RWPE1 (cell line): Measurements from ENCODE around the gene MRPS16.
A peak's percentile ranks its signal among the peaks of the same experiment; 100 is the strongest.

Source experiments
- CTCF ChIA-PET: fragments of 350-600 bp; sonication (Branson Sonifier 250); formaldehyde crosslinking; extraction: SDS; loops from one replicate; lab custom pipeline; 2021; lab: Yijun Ruan, JAX
- POLR2A ChIA-PET: fragments of 400-600 bp; formaldehyde crosslinking; extraction: SDS; loops from one replicate; lab custom pipeline; 2020; ENCODE audit warnings: antibody characterized with exemption; ENCODE audit not compliant: low non-redundant PET; lab: Yijun Ruan, JAX
- DNase-seq: peaks from one replicate; pipeline ENCODE4 v3.0.0; 2012; ENCODE audit warnings: low spot score
- H3K27ac ChIP-seq: fragments of 450-650 bp; 2 replicates; pipeline ENCODE4 v1.5.1; 2017
- TF ChIP-seq, protein P1 (sequence below): fragments of 450-650 bp; conservative IDR thresholded peaks from 2 replicates; pipeline ENCODE4 v1.5.1; 2017; ENCODE audit warnings: low read depth, mild to moderate bottlenecking

The MRPS16 gene

DNA sequence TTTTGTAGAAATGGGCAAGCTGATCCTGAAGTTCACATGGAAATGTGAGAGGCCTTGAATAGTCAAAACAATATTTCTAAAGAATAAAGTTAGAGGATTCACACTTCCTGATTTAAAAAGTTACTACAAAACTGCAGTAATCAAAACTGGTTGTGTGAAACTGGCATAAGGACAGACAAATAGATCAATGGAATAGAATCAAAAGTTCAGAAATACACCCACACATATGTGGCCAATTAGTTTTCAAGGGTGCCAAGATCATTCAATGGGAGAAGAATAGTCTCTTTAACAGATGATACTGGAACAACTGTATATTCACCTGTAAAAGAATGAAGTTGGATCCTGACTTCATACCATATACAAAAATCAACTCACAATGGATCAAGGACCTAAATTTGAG is 33.1 kb downstream of the MRPS16 start:
- H3K27ac ChIP-seq: no peak overlapping the region
- CTCF ChIA-PET: interaction anchor here (0.9 kb wide), 2 partner anchors 10 to 13 kb away, joined by 3 read pairs; no protein-coding TSS in a partner anchor
- no peak for DNase-seq
- POLR2A ChIA-PET: no interaction called here
- TF ChIP-seq, protein P1, sequence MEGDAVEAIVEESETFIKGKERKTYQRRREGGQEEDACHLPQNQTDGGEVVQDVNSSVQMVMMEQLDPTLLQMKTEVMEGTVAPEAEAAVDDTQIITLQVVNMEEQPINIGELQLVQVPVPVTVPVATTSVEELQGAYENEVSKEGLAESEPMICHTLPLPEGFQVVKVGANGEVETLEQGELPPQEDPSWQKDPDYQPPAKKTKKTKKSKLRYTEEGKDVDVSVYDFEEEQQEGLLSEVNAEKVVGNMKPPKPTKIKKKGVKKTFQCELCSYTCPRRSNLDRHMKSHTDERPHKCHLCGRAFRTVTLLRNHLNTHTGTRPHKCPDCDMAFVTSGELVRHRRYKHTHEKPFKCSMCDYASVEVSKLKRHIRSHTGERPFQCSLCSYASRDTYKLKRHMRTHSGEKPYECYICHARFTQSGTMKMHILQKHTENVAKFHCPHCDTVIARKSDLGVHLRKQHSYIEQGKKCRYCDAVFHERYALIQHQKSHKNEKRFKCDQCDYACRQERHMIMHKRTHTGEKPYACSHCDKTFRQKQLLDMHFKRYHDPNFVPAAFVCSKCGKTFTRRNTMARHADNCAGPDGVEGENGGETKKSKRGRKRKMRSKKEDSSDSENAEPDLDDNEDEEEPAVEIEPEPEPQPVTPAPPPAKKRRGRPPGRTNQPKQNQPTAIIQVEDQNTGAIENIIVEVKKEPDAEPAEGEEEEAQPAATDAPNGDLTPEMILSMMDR: no peak

DNA sequence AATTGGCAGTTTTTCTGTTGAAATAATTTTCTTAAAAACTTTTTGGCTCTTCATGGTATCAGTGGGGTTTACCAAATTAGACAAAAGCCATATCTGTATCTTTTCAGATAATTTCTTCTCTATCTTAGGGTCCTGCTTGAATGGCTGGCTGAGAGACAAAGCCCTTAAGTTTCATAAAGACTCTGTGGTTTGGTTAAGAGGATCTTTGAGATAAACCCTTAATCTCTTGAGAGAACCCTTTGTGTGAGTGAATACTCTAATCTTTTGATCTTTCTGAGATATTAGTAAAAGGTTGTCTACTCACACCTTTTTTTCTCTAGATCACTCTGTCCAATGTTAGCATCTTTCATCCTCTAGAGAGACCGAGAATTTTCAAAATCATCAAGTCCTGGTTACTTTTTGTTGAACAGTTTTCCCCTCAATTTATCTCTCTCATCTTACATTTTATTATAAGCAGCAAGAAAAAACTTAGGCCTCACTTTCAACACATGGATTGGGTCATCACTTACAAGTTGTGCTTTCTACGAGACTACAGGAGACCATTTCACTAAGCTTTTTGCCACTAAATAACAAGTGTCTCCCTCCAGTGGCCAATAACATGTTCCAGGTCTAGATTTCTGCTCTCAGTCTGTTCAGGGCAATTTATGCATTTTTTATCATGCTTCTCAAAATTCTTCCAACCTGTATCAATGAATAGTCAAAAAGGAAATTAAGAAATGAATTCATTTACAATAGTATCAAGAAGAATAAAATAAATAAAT is 33.8 kb downstream of the MRPS16 start:
- TF ChIP-seq, protein P1: no peak
- POLR2A ChIA-PET: no interaction called here
- H3K27ac ChIP-seq: no peak overlapping the region
- CTCF ChIA-PET: interaction anchor here (0.6 to 0.9 kb wide), 5 partner anchors 11 to 274 kb away, joined by 3 to 5 read pairs (median 3); no protein-coding TSS in a partner anchor
- DNase-seq: peak; percentile 13

DNA sequence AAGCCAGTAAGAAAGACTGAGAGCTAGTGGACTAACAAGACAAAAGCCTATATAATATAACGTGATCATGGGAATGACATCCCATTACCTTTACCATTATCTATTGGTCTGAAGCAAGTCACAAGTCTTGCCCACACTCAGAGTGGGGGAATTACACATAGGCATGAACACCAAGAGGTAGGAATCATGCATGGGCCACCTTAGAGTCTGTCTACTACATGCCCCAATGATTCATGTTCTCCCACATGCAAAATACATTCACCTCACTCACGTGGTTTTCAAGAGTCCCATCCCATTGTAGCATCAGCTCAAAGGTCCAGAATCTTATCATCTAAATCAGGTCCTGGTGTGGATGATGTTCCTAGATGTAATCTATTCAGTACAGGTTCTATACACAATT is 34.8 kb downstream of the MRPS16 start:
- no peak overlapping the region for H3K27ac ChIP-seq
- CTCF ChIA-PET: no interaction called here
- TF ChIP-seq, protein P1: no peak
- no peak for DNase-seq
- POLR2A ChIA-PET: no interaction called here

DNA sequence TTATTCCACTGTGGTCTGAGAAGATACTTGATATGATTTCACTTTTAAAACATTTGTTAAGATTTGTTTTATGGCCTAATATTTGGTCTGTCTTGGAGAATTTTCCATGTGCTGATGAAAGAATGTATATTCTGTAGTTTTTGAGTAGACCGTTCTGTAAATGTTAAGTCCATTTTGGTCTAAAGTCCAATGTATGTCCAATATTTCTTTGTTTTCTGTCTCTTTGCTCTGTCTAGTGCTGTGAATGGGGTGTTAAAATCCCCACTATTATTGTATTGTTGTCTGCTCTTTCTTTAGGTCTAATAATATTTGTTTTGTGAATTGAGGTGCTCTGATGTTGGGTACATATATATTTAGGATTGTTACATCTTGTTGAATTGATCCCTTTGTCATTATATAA is 36.7 kb downstream of the MRPS16 start:
- ChIA-PET CTCF (no interaction called here), POLR2A (no interaction called here)
- no peak overlapping the region for H3K27ac ChIP-seq
- DNase-seq: no peak
- TF ChIP-seq, protein P1: no peak

DNA sequence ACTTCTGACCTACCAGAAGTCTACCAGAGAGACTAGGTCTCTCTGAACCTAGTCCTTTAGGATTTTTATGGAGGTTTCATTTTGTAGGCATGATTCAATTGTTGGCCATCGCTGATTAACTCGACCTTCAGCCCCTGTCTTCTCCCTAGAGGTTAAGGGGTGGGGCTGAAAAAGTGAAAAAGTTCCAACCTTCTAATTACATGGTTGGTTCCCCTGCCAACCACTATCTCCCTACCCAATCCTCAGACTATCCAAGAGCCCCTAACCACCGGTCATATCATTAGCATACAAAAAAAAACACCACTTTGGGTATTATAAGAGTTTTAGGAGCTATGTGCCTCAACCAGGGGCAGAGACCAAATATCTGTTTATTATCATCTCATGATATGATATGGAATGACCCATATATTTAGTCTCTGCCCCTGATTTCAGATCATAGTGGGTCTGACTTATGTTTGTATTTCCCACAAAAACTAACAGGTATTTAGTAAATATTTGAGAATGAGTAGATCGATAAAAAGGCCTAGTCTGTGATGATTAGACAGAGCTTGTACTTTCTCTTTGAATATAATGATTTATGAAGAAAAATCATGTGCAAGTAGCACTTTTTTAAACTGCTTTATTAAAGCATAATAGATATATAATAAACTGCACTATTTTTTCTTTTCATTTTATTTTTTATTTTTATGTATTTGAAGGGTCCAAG is 41.2 kb downstream of the MRPS16 start:
- POLR2A ChIA-PET: no interaction called here
- no peak for DNase-seq
- TF ChIP-seq, protein P1: no peak
- CTCF ChIA-PET: no interaction called here
- H3K27ac ChIP-seq: no peak overlapping the region

DNA sequence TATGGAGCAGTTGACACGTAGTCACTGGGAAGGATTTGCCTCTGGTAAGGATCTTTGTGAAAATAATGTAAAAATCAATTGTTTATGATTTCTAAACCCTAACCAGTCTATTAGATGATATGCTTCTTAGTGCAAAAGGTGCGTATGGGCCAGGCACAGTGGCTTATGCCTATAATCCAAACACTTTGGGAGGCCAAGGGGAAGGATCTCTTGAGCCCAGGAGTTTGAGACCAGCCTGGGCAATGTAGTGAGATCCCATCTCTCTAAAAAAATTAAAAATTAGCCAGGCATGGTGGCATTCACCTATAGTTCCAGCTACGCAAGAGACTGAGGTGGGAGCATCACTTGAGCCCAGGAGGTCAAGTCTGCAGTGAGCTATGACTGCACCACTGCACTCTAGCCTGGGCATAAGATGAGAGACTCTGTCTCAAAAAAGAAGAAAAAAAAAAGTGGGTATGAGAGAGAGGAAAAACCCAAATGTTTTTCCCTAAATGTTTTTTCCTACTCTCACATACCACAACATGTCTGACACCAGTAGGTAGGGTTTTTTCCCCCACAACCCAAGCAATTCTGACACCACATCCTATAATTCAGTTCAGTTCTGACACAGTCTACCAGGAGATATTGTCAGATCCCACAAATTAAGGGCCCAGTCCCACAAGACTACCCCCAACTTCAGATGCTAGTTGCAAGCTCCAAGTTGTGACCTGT is 41.9 kb downstream of the MRPS16 start:
- no peak for DNase-seq
- H3K27ac ChIP-seq: no peak overlapping the region
- POLR2A ChIA-PET: interaction anchor here (0.6 kb wide), 1 partner anchor 25 kb away, joined by 3 read pairs; no protein-coding TSS in a partner anchor
- TF ChIP-seq, protein P1: no peak
- CTCF ChIA-PET: no interaction called here
